Measurements from ENCODE around the gene CD28.

GRCh38 chr2:203751685-203752271 lies 45.3 kb downstream of the CD28 start:
- TF ChIP-seq, protein P1, sequence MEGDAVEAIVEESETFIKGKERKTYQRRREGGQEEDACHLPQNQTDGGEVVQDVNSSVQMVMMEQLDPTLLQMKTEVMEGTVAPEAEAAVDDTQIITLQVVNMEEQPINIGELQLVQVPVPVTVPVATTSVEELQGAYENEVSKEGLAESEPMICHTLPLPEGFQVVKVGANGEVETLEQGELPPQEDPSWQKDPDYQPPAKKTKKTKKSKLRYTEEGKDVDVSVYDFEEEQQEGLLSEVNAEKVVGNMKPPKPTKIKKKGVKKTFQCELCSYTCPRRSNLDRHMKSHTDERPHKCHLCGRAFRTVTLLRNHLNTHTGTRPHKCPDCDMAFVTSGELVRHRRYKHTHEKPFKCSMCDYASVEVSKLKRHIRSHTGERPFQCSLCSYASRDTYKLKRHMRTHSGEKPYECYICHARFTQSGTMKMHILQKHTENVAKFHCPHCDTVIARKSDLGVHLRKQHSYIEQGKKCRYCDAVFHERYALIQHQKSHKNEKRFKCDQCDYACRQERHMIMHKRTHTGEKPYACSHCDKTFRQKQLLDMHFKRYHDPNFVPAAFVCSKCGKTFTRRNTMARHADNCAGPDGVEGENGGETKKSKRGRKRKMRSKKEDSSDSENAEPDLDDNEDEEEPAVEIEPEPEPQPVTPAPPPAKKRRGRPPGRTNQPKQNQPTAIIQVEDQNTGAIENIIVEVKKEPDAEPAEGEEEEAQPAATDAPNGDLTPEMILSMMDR (IDR thresholded peaks at IDR 0.05; ENCODE audit: poor library complexity, severe bottlenecking): no peak
- no peak for TF ChIP-seq EP300 (conservative IDR thresholded peaks at IDR 0.05; ENCODE audit: poor library complexity, severe bottlenecking)
- TF ChIP-seq RAD21 (conservative IDR thresholded peaks at IDR 0.05): no peak
- TF ChIP-seq TAF1 (IDR thresholded peaks at IDR 0.05; ENCODE audit: low read depth): no peak

All from neural cell (in vitro differentiated cells).